Right ventricle myocardium inferior (tissue), 1 donor: ENCODE data around the gene AGBL1. TPM values are rescaled to one million over a fixed set of nuclear protein-coding genes. Genes with fewer than 3 reads are reported as not detected.
"Not testable (repeated sequence)": the region's sequence is repeated elsewhere in the genome, so short reads cannot be mapped to it uniquely, and the experiment has no call there.

Experiments
- ATAC-seq: fragments of 200-7000 bp; cut with Tn5 transposase; one replicate; pipeline ENCODE4 v1.9.1; 2020; ENCODE audit warnings: mild to moderate bottlenecking, moderate library complexity
- DNase-seq: peaks from one replicate; pipeline ENCODE4 v3.0.0; 2021; ENCODE audit errors: missing footprints
- intact Hi-C: fragments of 100-400 bp; cut with DNase I; formaldehyde crosslinking; loops from one replicate; pipeline ENCODE4 v1.11.0; 2022
- total RNA-seq: library from RNA; stranded (reverse); fragmentation: NEBNext Ultra II Directional; extraction: Animal tissue kit (Norgen Biotek cat#: 25700); gene quantifications from one replicate; pipeline ENCODE4 v1.2.1, GENCODE V29; 2021
- donor health status: DM: no; HTN: yes; CAD: no; lungs with severe emphysema.

AGBL1 gene
- total RNA-seq, 1 donor from 2014 or later = not detected

GRCh38 chr15:86849136-86849535, 769.5 kb downstream of the AGBL1 start:
- no peak for ATAC-seq
- DNase-seq = no peak
- intact Hi-C loops = loop anchor here (1.0 kb wide), 1 partner anchor 15 kb away; no protein-coding TSS in a partner anchor

- no peak for DNase-seq
- peak; percentile 96 for ATAC-seq
- intact Hi-C loops = loop anchor here (1.0 kb wide), 1 partner anchor 15 kb away; no protein-coding TSS in a partner anchor
Observed at GRCh38 chr15:86849558-86850285, 770.1 kb downstream of the AGBL1 start.

- no peak for DNase-seq
- no peak for ATAC-seq
- intact Hi-C loops = no loop called here
Observed at GRCh38 chr15:86850939-86851338, 771.3 kb downstream of the AGBL1 start.

GRCh38 chr15:86852741-86853140, 773.1 kb downstream of the AGBL1 start:
- ATAC-seq (no peak), DNase-seq (no peak)
- intact Hi-C loops = no loop called here

GRCh38 chr15:86854176-86854575, 774.5 kb downstream of the AGBL1 start:
- intact Hi-C loops = no loop called here
- ATAC-seq (peak; percentile 49), DNase-seq (no peak)

- DNase-seq (no peak), ATAC-seq (peak; percentile 24)
- intact Hi-C loops = no loop called here
Observed at GRCh38 chr15:86855307-86856291, 775.9 kb downstream of the AGBL1 start.

- intact Hi-C loops = no loop called here
- DNase-seq (no peak), ATAC-seq (no peak)
Observed at GRCh38 chr15:86857701-86858100, 778.0 kb downstream of the AGBL1 start.

GRCh38 chr15:86863226-86863915, 783.7 kb downstream of the AGBL1 start:
- DNase-seq (no peak), ATAC-seq (no peak)
- intact Hi-C loops = no loop called here

GRCh38 chr15:86865920-86866319, 786.2 kb downstream of the AGBL1 start:
- intact Hi-C loops = no loop called here
- DNase-seq = no peak
- ATAC-seq = no peak

GRCh38 chr15:86870846-86871245, 791.2 kb downstream of the AGBL1 start:
- intact Hi-C loops = no loop called here
- ATAC-seq = no peak
- no peak for DNase-seq

GRCh38 chr15:86871964-86872363, 792.3 kb downstream of the AGBL1 start:
- no peak for DNase-seq
- intact Hi-C loops = no loop called here
- ATAC-seq = no peak

- ATAC-seq = no peak
- DNase-seq = no peak
- intact Hi-C loops = no loop called here
Observed at GRCh38 chr15:86872782-86873181, 793.1 kb downstream of the AGBL1 start.

- intact Hi-C loops = no loop called here
- DNase-seq = no peak
- no peak for ATAC-seq
Observed at GRCh38 chr15:86875067-86875466, 795.4 kb downstream of the AGBL1 start.

GRCh38 chr15:86876387-86876944, 796.8 kb downstream of the AGBL1 start:
- intact Hi-C loops = no loop called here
- ATAC-seq = no peak
- no peak for DNase-seq

GRCh38 chr15:86877171-86877631, 797.5 kb downstream of the AGBL1 start:
- peak; percentile 23 for ATAC-seq
- DNase-seq = no peak
- intact Hi-C loops = no loop called here

GRCh38 chr15:86878844-86879243, 799.2 kb downstream of the AGBL1 start:
- intact Hi-C loops, DNase-seq, ATAC-seq: not testable (repeated sequence)

GRCh38 chr15:86879250-86880229, 799.9 kb downstream of the AGBL1 start:
- ATAC-seq = no peak
- DNase-seq = no peak
- intact Hi-C loops = no loop called here

GRCh38 chr15:86885616-86886015, 805.9 kb downstream of the AGBL1 start:
- ATAC-seq (no peak), DNase-seq (no peak)
- intact Hi-C loops = no loop called here
